H1 (cell line): ENCODE measurements around the gene ZNF768. TPM values are rescaled to one million over a fixed set of nuclear protein-coding genes. Genes with fewer than 3 reads are reported as not detected.

Experiments
- CHD1 ChIP-seq: IDR thresholded peaks from 2 replicates; pipeline ENCODE4 v1.6.1; 2012; ENCODE audit warnings: low read depth, low read length, improper control_type of control experiment
- CHD2 ChIP-seq: IDR thresholded peaks from 2 replicates; pipeline ENCODE4 v1.6.1; 2012; ENCODE audit warnings: low read length, improper control_type of control experiment
- EGR1 ChIP-seq: IDR thresholded peaks from 2 replicates; pipeline ENCODE4 v1.6.1; 2011; ENCODE audit warnings: low read depth, low read length, borderline replicate concordance
- EZH2 ChIP-seq: fragments of 200-600 bp; sonication (generic); IDR thresholded peaks from 2 replicates; pipeline ENCODE4 v1.7.1; 2012; ENCODE audit warnings: low read depth, mild to moderate bottlenecking, moderate library complexity, low read length, inconsistent platforms; ENCODE audit not compliant: severe bottlenecking
- POLR2AphosphoS5 ChIP-seq: IDR thresholded peaks from 2 replicates; pipeline ENCODE4 v1.6.1; 2011; ENCODE audit warnings: low read depth, low read length
- TAF7 ChIP-seq: optimal IDR thresholded peaks from 2 replicates; pipeline ENCODE3; 2011; ENCODE audit warnings: low read depth, mild to moderate bottlenecking, inconsistent platforms, low read length, moderate library complexity, borderline replicate concordance
- polyA plus RNA-seq, 7 experiments: library from polyadenylated mRNA; depleted of rRNA in 3 of 7; stranded (reverse) in 5 of 7; unstranded in 2 of 7; fragments of >200 nt in 5 of 7; fragments of 200-250 nt in 2 of 7; gene quantifications; 1 replicate in 5 of 7; 2 replicates in 1 of 7; 4 replicates in 1 of 7; pipeline versions ENCODE4 v1.2.1 to v1.2.3, GENCODE V29; 2011 to 2013; ENCODE audit warnings: missing spikeins in 2 of 7, mixed read lengths in 2 of 7
- total RNA-seq: library from RNA; stranded (reverse); fragmentation: NEBNext Ultra II Directional; extraction: Animal tissue kit (Norgen Biotek cat#: 25700); gene quantifications from 2 replicates; pipeline ENCODE4 v1.2.1, GENCODE V29; 2021
- TF ChIP-seq, protein P1 (sequence below): IDR thresholded peaks from 2 replicates; pipeline ENCODE4 v1.6.1; 2012; ENCODE audit warnings: low read length, inconsistent platforms

ZNF768 gene
- total and polyA plus RNA-seq, 2 of the 8 experiments (the other 6 are each of a cell fraction or from before 2014, with no cell fraction given): 36.1 to 47.7 TPM

DNA sequence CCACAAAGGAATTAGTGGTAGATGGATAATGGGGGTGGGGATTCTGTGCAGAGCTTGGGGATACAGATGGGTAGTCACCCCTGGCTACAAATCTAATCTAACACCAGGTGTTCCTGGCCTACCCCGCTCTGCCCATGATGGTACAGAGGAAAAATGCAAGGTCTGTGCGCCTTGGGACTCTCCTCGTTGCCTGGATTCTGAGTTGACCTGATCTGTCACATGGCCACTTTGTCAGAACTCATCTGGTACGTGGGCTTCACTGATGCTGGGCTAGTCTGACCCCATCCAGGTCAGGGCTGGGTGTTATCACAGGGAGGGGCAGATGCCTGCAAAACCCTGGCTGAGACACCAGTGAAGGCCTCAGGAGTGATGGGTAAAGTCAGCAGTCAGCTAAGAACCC, 26.6 kb upstream of the ZNF768 start (continued):
- TF ChIP-seq, protein P1, sequence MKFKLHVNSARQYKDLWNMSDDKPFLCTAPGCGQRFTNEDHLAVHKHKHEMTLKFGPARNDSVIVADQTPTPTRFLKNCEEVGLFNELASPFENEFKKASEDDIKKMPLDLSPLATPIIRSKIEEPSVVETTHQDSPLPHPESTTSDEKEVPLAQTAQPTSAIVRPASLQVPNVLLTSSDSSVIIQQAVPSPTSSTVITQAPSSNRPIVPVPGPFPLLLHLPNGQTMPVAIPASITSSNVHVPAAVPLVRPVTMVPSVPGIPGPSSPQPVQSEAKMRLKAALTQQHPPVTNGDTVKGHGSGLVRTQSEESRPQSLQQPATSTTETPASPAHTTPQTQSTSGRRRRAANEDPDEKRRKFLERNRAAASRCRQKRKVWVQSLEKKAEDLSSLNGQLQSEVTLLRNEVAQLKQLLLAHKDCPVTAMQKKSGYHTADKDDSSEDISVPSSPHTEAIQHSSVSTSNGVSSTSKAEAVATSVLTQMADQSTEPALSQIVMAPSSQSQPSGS: no peak
- TF ChIP-seq EGR1 (no peak), EZH2 (no peak), CHD2 (no peak), POLR2AphosphoS5 (no peak), CHD1 (no peak), TAF7 (no peak)
